Measurements from ENCODE around the gene SORT1.

The SORT1 gene

GRCh38 chr1:109412551-109412950, 14.8 kb upstream of the SORT1 start:
- in situ Hi-C loops (cut with MboI; ENCODE audit: low sequenced_read_pairs, unreplicated experiment): no loop called here
- no peak for DNase-seq (ENCODE audit: low spot score)
- no peak for TF ChIP-seq CTCF (IDR thresholded peaks at IDR 0.05; ENCODE audit: borderline replicate concordance, control extremely low read depth, extremely low read depth, insufficient read depth, missing control alignments)

GRCh38 chr1:109404838-109405237, 7.1 kb upstream of the SORT1 start:
- TF ChIP-seq CTCF (IDR thresholded peaks at IDR 0.05; ENCODE audit: borderline replicate concordance, control extremely low read depth, extremely low read depth, insufficient read depth, missing control alignments): no peak
- in situ Hi-C loops (cut with MboI; ENCODE audit: low sequenced_read_pairs, unreplicated experiment): no loop called here
- no peak for DNase-seq (ENCODE audit: low spot score)

- no peak for TF ChIP-seq CTCF (IDR thresholded peaks at IDR 0.05; ENCODE audit: borderline replicate concordance, control extremely low read depth, extremely low read depth, insufficient read depth, missing control alignments)
- DNase-seq (ENCODE audit: low spot score): no peak
- in situ Hi-C loops (cut with MboI; ENCODE audit: low sequenced_read_pairs, unreplicated experiment): no loop called here
Measured at GRCh38 chr1:109402025-109402424, 4.3 kb upstream of the SORT1 start.

- TF ChIP-seq CTCF (IDR thresholded peaks at IDR 0.05; ENCODE audit: borderline replicate concordance, control extremely low read depth, extremely low read depth, insufficient read depth, missing control alignments): no peak
- in situ Hi-C loops (cut with MboI; ENCODE audit: low sequenced_read_pairs, unreplicated experiment): no loop called here
- DNase-seq (ENCODE audit: low spot score): no peak
Measured at GRCh38 chr1:109400035-109400655, 2.4 kb upstream of the SORT1 start.

GRCh38 chr1:109399326-109399957, 1.7 kb upstream of the SORT1 start:
- DNase-seq (ENCODE audit: low spot score): peak; percentile 62
- TF ChIP-seq CTCF (IDR thresholded peaks at IDR 0.05; ENCODE audit: borderline replicate concordance, control extremely low read depth, extremely low read depth, insufficient read depth, missing control alignments): peak; percentile 44
- in situ Hi-C loops (cut with MboI; ENCODE audit: low sequenced_read_pairs, unreplicated experiment): loop anchor here (5.0 kb wide), 1 partner anchor 122 kb away; no protein-coding TSS in a partner anchor

- TF ChIP-seq CTCF (IDR thresholded peaks at IDR 0.05; ENCODE audit: borderline replicate concordance, control extremely low read depth, extremely low read depth, insufficient read depth, missing control alignments): no peak
- in situ Hi-C loops (cut with MboI; ENCODE audit: low sequenced_read_pairs, unreplicated experiment): loop anchor here (5.0 kb wide), 1 partner anchor 121 kb away; no protein-coding TSS in a partner anchor
- DNase-seq (ENCODE audit: low spot score): no peak
Measured at GRCh38 chr1:109398343-109399225, 866 bp upstream of the SORT1 start.

Data from GM13976 (cell line).